DND-41 (cell line): ENCODE measurements around the gene SEMA5B.

ENCODE experiments used
- EZH2 ChIP-seq: IDR thresholded peaks from 3 replicates; pipeline ENCODE4 v1.6.1; 2012; ENCODE audit warnings: borderline replicate concordance, low read depth, mild to moderate bottlenecking, moderate library complexity, low read length, inconsistent platforms; ENCODE audit not compliant: severe bottlenecking
- TF ChIP-seq, protein P1 (sequence below): IDR thresholded peaks from 2 replicates; pipeline ENCODE4 v1.5.1; 2012; ENCODE audit warnings: borderline replicate concordance, low read length, moderate library complexity, mild to moderate bottlenecking; ENCODE audit not compliant: poor library complexity, severe bottlenecking; ENCODE audit errors: extremely low read depth

DNA sequence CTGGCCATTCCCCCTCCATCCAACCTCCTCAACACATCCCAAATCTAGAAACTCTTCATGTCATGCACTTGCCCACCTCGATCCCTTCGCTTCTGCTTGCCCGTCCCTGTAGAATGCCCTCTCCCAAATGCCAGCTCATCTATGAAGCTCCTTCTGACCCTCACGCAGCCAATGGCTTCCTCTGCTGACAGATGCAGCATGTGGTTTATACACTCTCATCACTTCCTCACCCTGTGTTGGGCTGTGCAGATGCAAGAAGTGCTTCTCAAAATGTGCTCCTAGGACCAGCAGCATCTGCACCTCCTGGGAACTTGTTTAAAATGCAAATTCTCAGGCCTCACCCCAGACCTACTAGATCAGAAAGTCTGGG lies 51.7 kb downstream of the SEMA5B start:
- TF ChIP-seq, protein P1, sequence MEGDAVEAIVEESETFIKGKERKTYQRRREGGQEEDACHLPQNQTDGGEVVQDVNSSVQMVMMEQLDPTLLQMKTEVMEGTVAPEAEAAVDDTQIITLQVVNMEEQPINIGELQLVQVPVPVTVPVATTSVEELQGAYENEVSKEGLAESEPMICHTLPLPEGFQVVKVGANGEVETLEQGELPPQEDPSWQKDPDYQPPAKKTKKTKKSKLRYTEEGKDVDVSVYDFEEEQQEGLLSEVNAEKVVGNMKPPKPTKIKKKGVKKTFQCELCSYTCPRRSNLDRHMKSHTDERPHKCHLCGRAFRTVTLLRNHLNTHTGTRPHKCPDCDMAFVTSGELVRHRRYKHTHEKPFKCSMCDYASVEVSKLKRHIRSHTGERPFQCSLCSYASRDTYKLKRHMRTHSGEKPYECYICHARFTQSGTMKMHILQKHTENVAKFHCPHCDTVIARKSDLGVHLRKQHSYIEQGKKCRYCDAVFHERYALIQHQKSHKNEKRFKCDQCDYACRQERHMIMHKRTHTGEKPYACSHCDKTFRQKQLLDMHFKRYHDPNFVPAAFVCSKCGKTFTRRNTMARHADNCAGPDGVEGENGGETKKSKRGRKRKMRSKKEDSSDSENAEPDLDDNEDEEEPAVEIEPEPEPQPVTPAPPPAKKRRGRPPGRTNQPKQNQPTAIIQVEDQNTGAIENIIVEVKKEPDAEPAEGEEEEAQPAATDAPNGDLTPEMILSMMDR: no peak
- no peak for TF ChIP-seq EZH2
